Vein endothelial cell (primary cell): ENCODE measurements around the gene HYI. TPM values are rescaled to one million over a fixed set of nuclear protein-coding genes. Genes with fewer than 3 reads are reported as not detected.

Source experiments
- small RNA-seq: library from RNA; depleted of rRNA; stranded (forward); fragments of <200 nt; gene quantifications from one replicate; pipeline ENCODE3, GENCODE V24; 2012
- total RNA-seq: library from RNA; depleted of rRNA; stranded (reverse); fragments of >200 nt; gene quantifications from 2 replicates; pipeline ENCODE4 v1.2.3, GENCODE V29; 2012

The HYI gene
- 137 and 244 TPM in 2 replicates for total RNA-seq

DNA sequence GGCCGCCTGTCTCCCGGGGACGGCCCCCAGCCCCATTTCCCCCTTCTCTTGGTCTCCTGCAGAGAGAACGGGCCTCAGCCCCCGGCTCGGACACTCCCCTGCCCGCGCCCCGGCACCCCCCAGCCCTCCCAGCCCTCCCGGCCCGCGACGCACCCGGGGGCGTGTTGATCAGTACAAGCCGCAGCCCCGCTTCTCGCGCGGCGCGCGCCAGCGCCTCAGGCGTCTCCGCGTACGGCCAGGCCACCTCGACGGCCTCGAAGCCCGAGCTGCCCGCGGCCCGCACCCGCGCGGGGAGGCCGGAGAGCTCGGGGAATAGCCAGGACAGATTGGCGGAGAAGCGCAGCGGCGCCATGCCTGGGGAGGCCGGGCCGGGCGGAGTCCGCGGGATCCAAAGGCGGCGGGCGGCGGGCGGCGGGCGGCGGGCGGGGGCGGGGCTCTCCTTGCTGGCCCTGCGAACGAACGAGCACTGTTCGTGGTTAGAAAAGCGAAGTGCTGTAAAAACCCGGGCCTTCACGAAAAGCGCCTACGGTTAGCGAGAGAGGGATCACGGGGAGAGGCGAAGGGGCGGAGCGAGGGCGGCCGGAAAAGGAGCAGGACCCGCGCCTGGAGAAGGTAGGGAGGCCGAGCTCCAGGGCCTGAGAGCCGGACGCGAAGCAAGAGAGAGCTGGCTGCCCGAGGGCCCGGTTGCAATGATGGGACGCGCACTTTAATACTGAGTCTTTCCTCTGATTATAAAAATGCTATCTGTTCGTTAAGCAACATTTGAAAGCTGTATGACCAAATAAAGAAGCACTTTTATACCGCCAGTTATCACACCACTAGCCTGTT is at the start of gene HYI:
Gene HYI (minus strand): TSS at position 490 of the 828 bp plus-strand sequence. CDS start 138 bp downstream, at position 352.

Small RNA genes lying within 50 kb of the gene (small RNA-seq; reads per million reads assigned to genes)
- gene MIR6735 = not detected

Other genes with a start within 250 kb of the HYI start
- not detected in 2 replicates for gene TMEM125, start 183.9 kb downstream of the HYI start, total RNA-seq
- not detected in 2 replicates for gene C1orf210, start 168.3 kb downstream of the HYI start, total RNA-seq
- 636 and 1,011 TPM in 2 replicates for gene TIE1, start 152.9 kb downstream of the HYI start, total RNA-seq
- under 0.01 and 0.10 TPM in 2 replicates for gene MPL, start 116.1 kb downstream of the HYI start, total RNA-seq
- gene CDC20, start 95.0 kb downstream of the HYI start, total RNA-seq = 46.4 and 73.2 TPM in 2 replicates
- 78.5 and 80.4 TPM in 2 replicates for gene ELOVL1, start 85.9 kb downstream of the HYI start, total RNA-seq
- gene MED8, start 64.1 kb downstream of the HYI start, total RNA-seq = 42.8 and 46.2 TPM in 2 replicates
- 32.1 and 32.7 TPM in 2 replicates for gene SZT2, start 64.0 kb downstream of the HYI start, total RNA-seq
- gene PTPRF, start 77.0 kb upstream of the HYI start, total RNA-seq = 173 and 288 TPM in 2 replicates
- gene KDM4A, start 196.2 kb upstream of the HYI start, total RNA-seq = 47.0 and 51.7 TPM in 2 replicates